NCI-H82 treated with DMSO at 0.1 percent for 48 hours (cell line): Measurements from ENCODE around the gene TUBGCP3.

Experiments
- DNase-seq: peaks from one replicate; lab custom pipeline; 2025; ENCODE audit not compliant: unreplicated experiment; lab: John Stamatoyannopoulos, UW

Gene TUBGCP3

GRCh38 chr13:112455476-112456059 lies 132.4 kb downstream of the TUBGCP3 start:
- no peak for DNase-seq

- DNase-seq = no peak
Measured at GRCh38 chr13:112454648-112455334, 133.2 kb downstream of the TUBGCP3 start.

- DNase-seq = no peak
Measured at GRCh38 chr13:112453874-112454647, 133.9 kb downstream of the TUBGCP3 start.

- DNase-seq = no peak
Measured at GRCh38 chr13:112453207-112453829, 134.6 kb downstream of the TUBGCP3 start.

- DNase-seq = no peak
Measured at GRCh38 chr13:112452380-112453206, 135.4 kb downstream of the TUBGCP3 start.

- no peak for DNase-seq
Measured at GRCh38 chr13:112451512-112452379, 136.2 kb downstream of the TUBGCP3 start.

- no peak for DNase-seq
Measured at GRCh38 chr13:112450904-112451240, 137.1 kb downstream of the TUBGCP3 start.

GRCh38 chr13:112450118-112450903 lies 137.6 kb downstream of the TUBGCP3 start:
- DNase-seq = no peak

GRCh38 chr13:112449545-112449930 lies 138.4 kb downstream of the TUBGCP3 start:
- no peak for DNase-seq

GRCh38 chr13:112448621-112449544 lies 139.1 kb downstream of the TUBGCP3 start:
- no peak for DNase-seq

- no peak for DNase-seq
Measured at GRCh38 chr13:112447761-112448603, 140.0 kb downstream of the TUBGCP3 start.

- no peak for DNase-seq
Measured at GRCh38 chr13:112447306-112447705, 140.6 kb downstream of the TUBGCP3 start.

- no peak for DNase-seq
Measured at GRCh38 chr13:112446867-112447266, 141.1 kb downstream of the TUBGCP3 start.

GRCh38 chr13:112446347-112446861 lies 141.5 kb downstream of the TUBGCP3 start:
- DNase-seq = no peak

GRCh38 chr13:112445411-112446271 lies 142.3 kb downstream of the TUBGCP3 start:
- DNase-seq = no peak
